GM13977 (cell line): ENCODE data around the gene BECN2.

Experiments used
- DNase-seq: peaks from one replicate; pipeline ENCODE4 v3.0.0; 2012; ENCODE audit warnings: low spot score
- CTCF ChIP-seq: IDR thresholded peaks from 2 replicates; pipeline ENCODE4 v1.5.1; 2012; ENCODE audit warnings: mild to moderate bottlenecking, control low read depth; ENCODE audit not compliant: insufficient read depth; ENCODE audit errors: extremely low read depth, missing control alignments
- in situ Hi-C: fragments of 300-500 bp; cut with MboI; formaldehyde crosslinking; loops from one replicate; pipeline ENCODE4 v1.12.0; 2022; ENCODE audit warnings: low sequenced_read_pairs, low pct_unique_long_range_greater_than_20kb, mixed read lengths, inconsistent platforms; ENCODE audit not compliant: unreplicated experiment

Gene BECN2

GRCh38 chr1:241927321-241927720, 30.2 kb upstream of the BECN2 start:
- no peak for TF ChIP-seq CTCF
- no peak for DNase-seq
- in situ Hi-C loops, result no loop called here

DNA sequence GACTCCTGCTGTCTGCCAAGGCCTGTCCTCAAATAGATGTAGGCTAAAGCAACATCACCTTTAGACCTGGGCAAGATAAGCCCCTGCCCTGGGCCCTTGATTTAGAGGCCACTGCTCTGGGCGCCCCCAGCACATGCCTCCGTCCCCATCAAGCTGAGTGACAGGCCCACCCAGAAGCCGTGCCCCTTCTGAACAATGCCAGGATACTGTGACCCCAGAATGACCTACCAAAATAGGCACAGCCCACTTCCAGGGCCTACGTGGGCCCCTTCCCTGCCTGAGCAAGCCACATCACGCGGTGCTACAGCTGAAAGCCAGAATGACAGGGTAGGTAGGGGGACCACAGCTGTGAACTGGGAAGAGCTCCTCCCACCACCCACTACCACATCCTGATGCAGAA, 24.7 kb upstream of the BECN2 start:
- DNase-seq, result no peak
- TF ChIP-seq CTCF, result no peak
- in situ Hi-C loops, result no loop called here

- in situ Hi-C loops, result no loop called here
- DNase-seq, result no peak
- TF ChIP-seq CTCF, result no peak
These were observed 23.2 kb upstream of the BECN2 start for GRCh38 chr1:241934201-241934848.

GRCh38 chr1:241934866-241935265, 22.7 kb upstream of the BECN2 start:
- in situ Hi-C loops, result no loop called here
- DNase-seq, result no peak
- TF ChIP-seq CTCF, result no peak

DNA sequence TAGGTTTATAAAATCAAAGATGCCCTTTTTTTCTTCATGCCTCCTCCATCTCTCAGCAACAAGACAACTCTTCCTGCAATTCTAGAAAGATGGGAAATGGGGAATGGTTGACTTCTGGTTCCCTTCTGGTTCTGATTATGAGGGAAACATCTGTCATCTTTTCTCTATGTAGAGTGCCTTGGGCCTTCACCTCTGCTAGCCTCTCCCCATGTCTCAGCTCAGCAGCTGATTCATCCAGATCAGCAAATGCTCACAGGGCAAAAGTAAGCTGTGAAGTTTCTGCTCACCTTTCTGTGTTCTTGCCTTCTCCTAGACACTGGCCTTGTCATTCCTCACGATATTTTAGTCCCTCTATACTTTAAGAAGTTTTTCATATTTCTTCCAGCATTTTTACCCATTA, 17.8 kb upstream of the BECN2 start:
- TF ChIP-seq CTCF, result no peak

DNA sequence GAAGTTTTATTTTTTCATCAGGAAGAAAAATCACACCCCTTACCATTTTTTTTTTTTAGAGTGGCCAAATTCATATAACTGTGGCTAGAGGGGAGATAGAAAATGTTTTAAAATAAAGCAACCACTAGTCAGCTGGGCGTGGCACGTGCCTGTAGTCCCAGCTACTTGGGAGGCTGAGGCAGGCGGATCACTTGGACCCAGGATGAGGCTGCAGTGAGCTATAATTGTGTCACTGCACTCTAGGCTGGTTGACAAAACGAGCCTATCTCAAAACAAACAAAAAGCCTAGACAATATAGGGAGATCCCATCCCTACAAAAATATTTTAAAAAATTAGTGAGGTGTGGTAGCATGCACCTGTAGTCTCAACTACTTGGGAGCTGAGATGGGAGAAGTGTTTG, 14.8 kb upstream of the BECN2 start:
- no peak for TF ChIP-seq CTCF
- in situ Hi-C loops, result no loop called here
- DNase-seq, result no peak

More for the DNA sequence above, 17.8 kb upstream of the BECN2 start:
- no peak for DNase-seq
- in situ Hi-C loops, result no loop called here
